Measurements from ENCODE around the gene SFTPD. TPM values are rescaled to one million over a fixed set of nuclear protein-coding genes. Genes with fewer than 3 reads are reported as not detected.
A peak's percentile ranks its signal among the peaks of the same experiment; 100 is the strongest.

SFTPD gene
- total and polyA plus RNA-seq, 8 donors = 6.5 to 878 (median 8.9) TPM

GRCh38 chr10:79941146-79941545 lies 7.8 kb downstream of the SFTPD start:
- Histone ChIP-seq H3K27me3 (no peaks in the 10 kb centered on the region), H3K4me1 (peaks cover 0 to 24% of the 10 kb centered on the region in 2 donors), H3K27ac (no peak overlapping the region), H3K36me3 (peaks cover 0 to 7% of the 10 kb centered on the region in 2 donors), H3K4me3 (no peak overlapping the region), H3K9me3 (no peaks in the 10 kb centered on the region)
- TF ChIP-seq, protein P1, sequence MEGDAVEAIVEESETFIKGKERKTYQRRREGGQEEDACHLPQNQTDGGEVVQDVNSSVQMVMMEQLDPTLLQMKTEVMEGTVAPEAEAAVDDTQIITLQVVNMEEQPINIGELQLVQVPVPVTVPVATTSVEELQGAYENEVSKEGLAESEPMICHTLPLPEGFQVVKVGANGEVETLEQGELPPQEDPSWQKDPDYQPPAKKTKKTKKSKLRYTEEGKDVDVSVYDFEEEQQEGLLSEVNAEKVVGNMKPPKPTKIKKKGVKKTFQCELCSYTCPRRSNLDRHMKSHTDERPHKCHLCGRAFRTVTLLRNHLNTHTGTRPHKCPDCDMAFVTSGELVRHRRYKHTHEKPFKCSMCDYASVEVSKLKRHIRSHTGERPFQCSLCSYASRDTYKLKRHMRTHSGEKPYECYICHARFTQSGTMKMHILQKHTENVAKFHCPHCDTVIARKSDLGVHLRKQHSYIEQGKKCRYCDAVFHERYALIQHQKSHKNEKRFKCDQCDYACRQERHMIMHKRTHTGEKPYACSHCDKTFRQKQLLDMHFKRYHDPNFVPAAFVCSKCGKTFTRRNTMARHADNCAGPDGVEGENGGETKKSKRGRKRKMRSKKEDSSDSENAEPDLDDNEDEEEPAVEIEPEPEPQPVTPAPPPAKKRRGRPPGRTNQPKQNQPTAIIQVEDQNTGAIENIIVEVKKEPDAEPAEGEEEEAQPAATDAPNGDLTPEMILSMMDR (IDR thresholded peaks at IDR 0.05) = no peak
- no peak for ATAC-seq
- intact Hi-C loops (cut with DNase I) = no loop called here
- DNase-seq = no peak

DNA sequence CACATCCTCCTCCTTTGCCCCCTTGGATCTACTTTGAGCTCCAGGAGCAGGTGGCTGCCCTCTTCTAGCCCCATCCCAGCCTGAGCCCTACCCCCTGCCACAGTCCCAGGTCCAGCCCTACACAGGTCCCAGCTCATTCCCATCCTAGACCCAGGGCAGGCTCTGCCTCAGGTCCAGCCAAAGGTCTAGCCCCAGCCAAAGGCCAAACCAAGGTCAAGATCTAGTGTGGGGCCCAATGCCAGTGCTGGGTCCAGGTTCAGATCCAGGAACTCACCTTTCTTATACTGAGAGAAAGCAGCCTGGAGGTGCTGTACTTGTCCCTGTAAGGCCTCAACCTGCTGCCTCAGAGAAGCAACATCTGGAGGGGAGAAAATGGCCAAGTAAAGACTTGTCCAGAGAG lies 8.5 kb downstream of the SFTPD start:
- intact Hi-C loops (cut with DNase I) = no loop called here
- Histone ChIP-seq H3K4me3 (no peak overlapping the region), H3K27me3 (no peaks in the 10 kb centered on the region), H3K36me3 (peaks cover 0 to 7% of the 10 kb centered on the region in 2 donors), H3K27ac (no peak overlapping the region), H3K9me3 (no peaks in the 10 kb centered on the region), H3K4me1 (peaks cover 0 to 24% of the 10 kb centered on the region in 2 donors)
- ATAC-seq (no peak), DNase-seq (no peak)
- TF ChIP-seq, protein P1 (IDR thresholded peaks at IDR 0.05) = no peak

- TF ChIP-seq, protein P1 (IDR thresholded peaks at IDR 0.05) = no peak
- Histone ChIP-seq H3K27ac (no peak overlapping the region), H3K4me3 (no peak overlapping the region), H3K36me3 (peaks cover 0 to 7% of the 10 kb centered on the region in 2 donors), H3K27me3 (no peaks in the 10 kb centered on the region), H3K4me1 (peaks cover 0 to 24% of the 10 kb centered on the region in 2 donors), H3K9me3 (no peaks in the 10 kb centered on the region)
- ATAC-seq (no peak), DNase-seq (no peak)
- intact Hi-C loops (cut with DNase I) = no loop called here
These were observed 8.9 kb downstream of the SFTPD start for GRCh38 chr10:79939969-79940368.

DNA sequence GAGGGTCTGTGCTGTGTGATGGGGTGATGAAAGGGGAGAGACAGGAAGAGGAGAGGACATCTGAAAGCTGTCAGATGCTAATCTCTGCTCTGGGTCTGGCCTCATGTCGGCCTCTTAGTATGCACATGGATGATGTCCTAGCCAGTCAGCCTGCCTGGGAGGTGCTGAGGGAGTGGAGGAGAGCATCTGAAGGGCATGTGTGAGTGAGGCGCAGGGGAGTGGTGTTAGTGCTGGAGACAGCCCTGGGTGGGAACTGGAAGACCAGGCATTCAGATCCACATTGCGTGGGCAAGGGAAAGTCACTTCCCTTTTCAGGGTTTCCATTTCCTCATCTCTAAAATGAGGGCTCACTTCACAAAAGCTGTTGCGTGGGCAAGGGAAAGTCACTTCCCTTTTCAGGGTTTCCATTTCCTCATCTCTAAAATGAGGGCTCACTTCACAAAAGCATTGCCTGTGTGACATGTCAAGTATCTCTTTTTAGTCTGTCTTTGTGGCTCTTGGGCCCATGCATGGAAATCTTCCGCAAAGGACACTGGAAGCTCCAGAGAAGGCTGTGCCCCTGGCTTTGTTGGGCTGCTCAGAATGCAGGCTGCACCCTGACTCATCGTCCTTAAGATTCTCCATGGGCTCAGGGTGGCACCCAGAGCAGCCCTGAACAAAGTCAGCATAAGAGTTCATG lies 10.0 kb downstream of the SFTPD start:
- DNase-seq = peak in 1 of 4 donors; percentile 85
- TF ChIP-seq, protein P1 (IDR thresholded peaks at IDR 0.05) = no peak
- H3K27ac ChIP-seq = peak overlapping the region in 1 of 2 donors; percentile 77
- H3K4me3 ChIP-seq = no peak overlapping the region
- peaks cover 0 to 24% of the 10 kb centered on the region in 2 donors for H3K4me1 ChIP-seq
- no peaks in the 10 kb centered on the region for H3K27me3 ChIP-seq
- intact Hi-C loops (cut with DNase I) = no loop called here
- peaks cover 0 to 7% of the 10 kb centered on the region in 2 donors for H3K36me3 ChIP-seq
- ATAC-seq = peak; percentile 60
- H3K9me3 ChIP-seq = no peaks in the 10 kb centered on the region

GRCh38 chr10:79937701-79938151 lies 11.2 kb downstream of the SFTPD start:
- no peak for DNase-seq
- Histone ChIP-seq H3K27ac (no peak overlapping the region), H3K4me1 (peaks cover 0 to 24% of the 10 kb centered on the region in 2 donors), H3K4me3 (no peak overlapping the region), H3K9me3 (no peaks in the 10 kb centered on the region), H3K27me3 (no peaks in the 10 kb centered on the region), H3K36me3 (peaks cover 0 to 7% of the 10 kb centered on the region in 2 donors)
- TF ChIP-seq, protein P1 (IDR thresholded peaks at IDR 0.05) = no peak
- intact Hi-C loops (cut with DNase I) = no loop called here
- no peak for ATAC-seq

All from left lung (tissue), 10 donors.